Stimulated activated CD8-positive, alpha-beta memory T cell treated with anti-CD3 and anti-CD28 coated beads, Interleukin-12 subunit alpha, Interleukin-12 subunit beta, amount 100 ng/mL, for 24 hours (primary cell): Measurements from ENCODE around the gene HSF4.
A peak's percentile ranks its signal among the peaks of the same experiment; 100 is the strongest.

ENCODE experiments used
- DNase-seq: peaks from one replicate; pipeline ENCODE4 v3.0.0-alpha.2; 2020; ENCODE audit errors: extremely low read depth

The HSF4 gene

DNA sequence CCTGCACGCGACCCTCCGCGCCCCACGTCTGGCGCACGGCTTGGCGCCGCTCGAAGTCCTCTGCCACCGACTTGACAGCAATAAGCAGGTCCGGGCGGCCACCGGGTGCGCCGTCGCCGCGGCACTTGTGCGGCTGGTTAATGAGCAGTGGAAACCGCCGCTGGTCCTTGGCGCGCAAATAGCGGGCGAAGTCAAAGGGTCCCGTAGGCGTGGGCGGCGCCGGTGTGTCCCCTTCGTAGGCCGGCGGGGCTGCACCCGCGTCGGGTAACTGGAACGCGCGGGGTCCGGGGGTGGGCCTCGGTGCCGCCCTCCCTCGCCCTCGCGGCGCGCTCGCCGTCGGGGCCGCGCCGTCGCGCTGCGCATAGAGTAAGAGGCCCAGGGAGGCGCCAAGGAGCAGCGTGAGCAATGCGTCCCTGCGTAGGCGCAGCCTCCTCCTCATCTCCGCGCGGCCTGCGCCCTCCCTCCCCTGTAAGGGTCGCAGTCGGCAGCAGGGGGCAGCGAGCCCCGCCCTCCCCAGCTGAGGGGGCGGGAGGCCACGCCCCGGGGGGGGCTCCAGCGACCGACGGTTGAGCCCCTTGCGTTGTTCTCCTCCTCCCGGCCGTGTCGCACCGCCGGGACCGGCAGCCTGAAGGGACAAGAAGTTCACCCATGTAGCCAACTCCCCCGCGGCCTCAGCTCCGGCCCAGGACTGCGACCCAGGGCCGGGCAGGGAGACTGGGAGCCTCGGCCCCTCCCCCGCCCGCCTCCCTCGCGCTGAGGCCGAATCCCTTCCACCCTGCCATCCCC, 14.3 kb upstream of the HSF4 start:
- no peak for DNase-seq

DNA sequence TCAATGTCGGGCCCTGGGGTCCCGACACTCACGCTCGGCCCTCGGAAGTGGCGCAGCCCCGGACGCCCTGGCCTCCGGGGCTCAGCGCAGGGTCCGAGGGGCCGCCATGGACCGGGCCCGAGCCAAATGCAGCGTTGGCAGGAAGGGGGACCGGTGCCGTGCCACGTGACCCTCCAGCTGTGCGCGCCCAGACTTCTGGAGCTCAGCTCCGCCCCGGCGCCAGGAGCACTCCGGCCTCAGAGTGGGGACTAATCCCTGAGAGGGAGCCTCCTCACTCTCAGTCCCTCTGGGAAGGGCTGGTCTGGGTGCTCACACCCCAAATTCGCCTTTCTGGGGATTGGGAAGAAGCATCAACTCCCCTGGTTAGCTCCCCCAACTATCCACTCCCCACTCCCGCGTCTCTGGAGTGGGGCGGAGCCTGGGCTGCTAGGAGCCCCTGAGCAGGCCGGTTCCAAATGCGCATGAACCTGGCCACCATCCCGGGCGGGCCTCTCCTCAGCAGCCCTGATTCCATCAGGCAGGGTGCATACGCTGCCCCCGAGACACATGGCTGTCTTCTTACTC, 13.6 kb upstream of the HSF4 start, which contains the start of gene B3GNT9:
Gene B3GNT9 (minus strand): TSS at position 166 of the 564 bp plus-strand sequence. CDS start 513 bp downstream, outside the sequence.
- no peak for DNase-seq

DNA sequence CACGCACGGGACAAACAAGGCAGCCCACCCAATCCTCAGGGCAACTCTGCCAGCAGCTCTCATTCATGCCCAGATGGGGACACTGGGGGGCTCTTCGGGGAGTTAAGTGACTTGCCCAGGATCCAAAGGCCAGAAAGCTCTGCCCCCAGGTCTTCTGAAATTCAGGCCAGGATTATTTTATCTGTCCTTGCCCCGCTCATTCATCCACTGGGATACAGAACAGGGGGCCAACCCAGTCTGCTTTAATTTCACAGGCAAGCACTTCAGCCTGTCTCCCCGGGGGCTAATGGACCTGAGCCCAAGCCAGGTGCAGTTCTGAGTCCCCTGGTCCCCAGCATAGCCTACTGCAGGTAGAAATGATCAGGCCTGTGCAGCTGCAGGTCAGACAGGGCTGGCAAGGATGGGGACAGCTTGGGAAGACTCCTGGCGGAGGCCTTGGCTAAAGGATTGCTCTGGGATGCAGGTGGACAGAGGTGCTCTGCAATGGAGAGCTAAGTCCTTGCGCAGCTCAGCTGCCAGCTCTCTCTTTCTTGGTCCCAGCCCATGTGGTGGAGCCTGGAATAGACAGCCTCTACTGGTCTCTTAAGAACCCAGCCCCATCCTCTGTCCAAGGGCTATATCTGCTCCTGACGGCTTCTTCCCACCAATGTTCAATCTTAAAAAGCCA, 13.0 kb upstream of the HSF4 start:
- no peak for DNase-seq

DNA sequence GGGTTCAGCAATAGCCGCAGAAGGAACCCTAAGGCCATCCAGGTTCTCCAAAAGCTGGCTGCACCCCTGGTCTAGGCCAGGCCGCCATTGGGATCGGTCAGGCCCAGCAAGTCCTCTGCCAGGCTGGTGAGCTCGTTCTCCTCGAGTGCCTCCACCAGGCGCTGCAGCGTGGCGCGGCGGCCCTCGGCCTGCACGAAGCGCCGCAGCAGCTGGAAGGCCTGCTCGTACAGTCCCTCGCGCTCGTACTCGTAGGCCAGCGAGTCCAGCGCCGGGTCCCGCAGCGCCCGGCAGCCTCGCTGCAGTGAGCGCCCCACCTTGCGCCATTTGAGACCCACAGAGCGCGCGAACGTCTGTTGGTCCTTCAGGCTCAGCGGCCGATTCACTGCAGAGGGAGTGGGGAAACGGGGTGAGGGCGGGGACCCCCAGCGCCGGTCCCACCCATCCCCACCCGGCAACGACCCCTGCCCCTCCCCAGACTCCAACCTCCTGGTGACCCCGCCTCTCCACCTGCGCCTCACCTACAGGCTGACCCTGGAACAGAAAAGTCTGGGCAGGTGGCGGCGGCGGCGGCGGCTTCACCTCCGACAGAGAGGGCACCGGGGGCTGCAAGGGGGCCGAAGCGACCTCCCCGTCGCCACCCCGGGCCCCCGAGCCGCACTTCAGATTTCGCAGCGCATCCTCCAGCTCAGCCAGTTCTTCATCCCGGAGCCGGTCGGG, 9.8 kb upstream of the HSF4 start:
- DNase-seq = no peak

DNA sequence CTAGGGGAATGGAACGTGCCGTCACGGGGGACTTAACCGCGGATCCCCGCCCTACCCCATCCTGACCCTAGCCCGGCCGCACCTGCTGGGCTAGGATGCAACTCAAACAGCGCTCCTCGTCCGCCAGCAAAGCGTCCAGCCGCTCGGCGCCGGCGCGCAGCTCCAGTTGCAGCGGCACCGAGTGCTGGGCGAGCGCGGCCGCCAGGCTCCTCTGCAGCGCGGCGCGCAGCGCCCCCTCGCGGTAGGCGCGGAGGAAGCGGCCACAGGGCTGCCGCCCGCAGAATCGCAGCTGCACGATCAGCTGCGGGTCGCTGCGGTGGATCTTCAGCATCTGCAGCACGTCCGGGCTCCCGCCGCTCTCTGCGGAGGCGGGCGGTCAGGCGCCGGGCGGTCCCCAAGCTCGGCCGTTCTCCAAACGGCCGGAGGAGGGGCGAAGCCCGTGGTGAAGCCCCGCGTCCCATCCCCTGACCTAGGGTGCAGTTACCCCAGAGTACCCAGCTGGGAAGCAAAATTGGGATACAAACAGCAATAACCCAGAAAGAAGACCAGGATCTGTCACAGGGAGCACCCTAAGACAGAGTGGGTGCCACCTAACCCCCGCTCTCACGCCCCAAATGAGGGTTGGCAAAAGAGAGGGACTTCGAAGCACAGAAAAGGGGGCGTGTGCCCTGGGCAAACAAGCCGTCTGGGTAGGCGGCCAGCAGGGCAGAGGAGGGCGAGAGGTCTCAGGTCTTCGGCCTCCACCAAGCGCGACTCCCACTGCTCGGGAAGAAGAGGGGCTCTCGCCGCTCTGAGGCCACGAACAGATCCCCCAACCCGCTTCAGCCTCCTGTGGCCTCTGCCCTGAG, 9.0 kb upstream of the HSF4 start:
- peak; percentile 48 for DNase-seq

DNA sequence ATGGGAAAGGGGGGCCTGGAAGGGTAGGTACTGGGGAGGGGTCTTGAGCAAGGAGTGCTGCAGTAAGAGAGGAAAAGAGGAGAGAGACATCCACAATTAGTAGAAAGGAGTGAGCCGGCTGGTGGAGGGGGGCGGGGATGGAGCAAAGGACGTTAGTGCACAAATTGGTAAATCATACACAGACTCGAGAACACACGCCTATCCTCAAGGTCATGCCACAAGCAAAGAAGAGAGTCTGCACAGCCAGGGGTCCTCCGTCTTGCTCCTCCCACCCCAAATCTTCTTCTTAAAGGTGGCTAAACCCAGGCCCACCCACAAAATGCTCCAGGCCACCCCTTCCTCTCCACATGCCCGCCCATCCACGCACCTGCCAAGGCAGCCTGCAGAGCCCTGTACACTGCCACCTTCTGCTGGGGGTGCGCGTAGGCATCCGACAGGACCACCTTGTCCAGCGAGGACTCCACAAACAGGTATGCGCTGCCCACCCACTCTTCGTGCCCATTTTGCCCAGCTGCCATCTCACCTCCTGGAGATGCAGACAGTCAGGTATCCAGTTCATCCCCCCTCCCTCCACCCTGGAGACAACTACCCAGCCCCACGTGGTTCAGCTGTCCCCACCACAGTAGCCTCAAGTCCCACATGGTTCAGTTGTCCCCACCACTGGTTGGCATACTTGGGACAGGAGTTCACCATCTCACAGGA, 8.3 kb upstream of the HSF4 start:
- DNase-seq = no peak

DNA sequence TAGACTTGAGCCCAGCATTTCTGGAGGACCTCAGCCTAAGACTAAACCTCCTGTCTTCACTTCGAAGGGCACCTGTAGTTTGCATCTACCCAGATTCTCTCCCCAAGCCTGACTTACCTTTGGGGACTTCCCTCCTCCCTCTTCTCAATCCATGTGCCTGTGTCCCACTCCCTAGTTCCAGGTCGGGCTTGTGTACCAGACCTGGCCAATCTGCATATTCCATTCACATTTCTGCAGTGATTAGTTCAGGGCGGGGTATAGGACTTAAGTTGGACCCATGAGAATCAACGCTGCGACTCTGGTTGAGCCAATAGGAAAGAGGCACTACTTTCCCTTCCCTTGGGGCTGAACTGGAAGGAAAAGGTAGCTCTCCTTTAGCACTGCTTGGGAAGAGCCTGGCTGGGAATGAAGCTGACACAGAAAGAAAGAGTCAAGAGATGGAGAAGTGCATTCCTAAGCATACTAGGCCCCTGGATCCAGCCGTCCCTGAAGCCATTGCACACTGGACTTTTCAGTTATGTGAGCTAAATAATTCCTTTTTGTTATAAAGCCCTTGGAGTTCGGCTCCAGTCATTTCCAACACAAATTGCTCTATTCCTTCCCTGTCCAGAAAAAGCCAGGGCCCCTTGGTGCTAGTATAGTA, 7.3 kb upstream of the HSF4 start:
- DNase-seq = no peak

DNA sequence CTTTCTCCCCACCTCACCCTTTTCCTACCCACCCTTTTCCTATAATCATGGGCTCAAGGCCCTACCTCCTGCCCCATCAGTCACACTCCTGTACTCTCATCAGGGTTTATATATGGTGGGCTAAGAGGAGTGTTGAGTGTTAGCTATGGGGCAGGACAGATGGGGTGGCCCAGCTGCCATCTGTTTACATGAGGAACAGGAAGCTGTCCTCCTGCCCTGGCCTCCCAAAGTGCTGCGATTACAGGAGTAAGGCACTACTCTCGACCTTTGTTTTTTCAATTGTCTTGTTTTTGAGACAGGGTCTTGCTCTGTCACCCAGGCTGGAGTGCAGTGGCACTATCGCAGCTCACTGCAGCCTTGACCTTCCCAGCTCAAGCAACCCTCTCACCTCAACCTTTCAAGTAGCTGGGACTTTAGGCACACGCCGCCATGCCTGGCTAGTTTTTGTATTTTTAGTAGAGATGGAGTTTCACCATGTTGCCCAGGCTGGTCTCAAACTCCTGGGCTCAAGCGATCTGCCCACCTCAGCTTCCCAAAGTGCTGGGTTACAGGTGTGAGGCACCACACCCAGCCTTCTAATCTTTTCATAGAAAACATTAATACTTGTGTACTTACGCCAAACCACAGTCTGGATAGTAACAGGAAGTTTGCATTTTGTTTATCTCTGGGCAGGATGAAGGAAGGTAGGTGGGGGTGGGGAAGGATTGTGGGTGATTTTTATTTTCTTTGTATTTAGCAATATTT, 6.5 kb upstream of the HSF4 start:
- DNase-seq = no peak

DNA sequence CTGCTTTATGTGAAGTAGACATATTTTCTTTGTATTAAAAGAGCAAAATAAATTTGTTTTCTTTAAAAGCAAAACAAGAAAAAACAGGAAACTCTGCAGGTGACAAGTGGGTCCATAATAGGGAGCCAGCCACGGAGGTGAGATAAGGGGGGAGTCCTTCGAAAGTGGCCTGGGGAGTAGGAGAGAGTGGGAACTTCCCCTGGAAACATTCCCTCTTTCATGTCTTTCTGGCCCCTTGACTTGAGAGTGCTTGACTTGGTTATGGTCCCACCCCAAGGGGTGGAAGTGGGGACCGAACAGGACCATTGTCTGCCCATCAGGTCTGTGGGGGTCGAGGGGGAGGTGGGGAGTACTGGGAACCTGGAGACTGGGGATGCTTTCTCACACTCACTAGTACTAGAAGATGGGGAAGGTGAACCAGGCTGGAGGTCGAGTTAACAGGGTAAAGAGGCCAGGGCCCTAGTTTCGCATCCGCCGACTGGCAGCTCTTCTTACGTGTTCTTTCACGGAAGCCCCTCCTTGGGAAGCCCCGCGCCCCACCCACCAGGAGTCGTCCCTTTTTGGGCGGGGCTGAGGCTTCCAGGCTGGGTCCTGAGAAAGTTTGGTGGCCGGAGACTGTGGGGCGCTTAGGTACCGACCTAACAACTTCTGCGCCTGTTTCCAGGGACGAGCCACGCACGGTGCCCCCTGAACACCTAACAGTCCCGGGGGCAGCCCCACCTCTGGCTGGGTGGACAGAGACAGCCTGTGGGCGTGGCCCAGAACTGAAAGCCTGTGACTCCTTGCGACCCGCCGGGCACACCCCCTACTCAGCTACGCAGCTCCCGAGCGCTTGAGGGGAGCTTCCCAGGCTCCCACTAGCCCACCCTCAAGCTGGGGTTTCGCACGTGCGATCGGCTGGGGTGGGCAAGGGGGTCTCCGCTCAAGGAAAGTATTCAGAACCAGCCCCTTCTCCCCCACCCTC, 5.6 kb upstream of the HSF4 start:
- peak; percentile 43 for DNase-seq

DNA sequence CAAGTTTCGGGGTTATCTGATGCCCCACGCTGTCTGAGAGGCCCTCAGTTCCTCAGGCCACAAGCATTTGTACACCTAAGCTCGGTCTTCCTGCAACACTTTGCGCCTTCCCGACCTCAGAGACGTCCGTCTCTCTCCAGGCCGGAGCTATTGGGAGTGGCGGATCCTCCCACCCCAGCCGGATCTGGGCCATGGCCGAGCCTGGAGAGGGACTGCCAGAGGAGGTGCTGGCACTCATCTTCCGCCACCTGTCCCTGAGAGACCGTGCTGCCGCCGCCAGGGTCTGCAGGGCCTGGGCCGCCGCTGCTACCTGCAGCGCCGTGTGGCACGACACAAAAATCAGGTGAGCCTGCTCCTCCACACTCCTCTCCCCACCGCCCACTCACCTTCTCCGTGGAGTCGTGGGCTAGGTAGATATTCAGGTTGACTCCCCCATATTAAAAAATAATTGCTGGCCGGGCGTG, 2.9 kb upstream of the HSF4 start:
- no peak for DNase-seq

DNA sequence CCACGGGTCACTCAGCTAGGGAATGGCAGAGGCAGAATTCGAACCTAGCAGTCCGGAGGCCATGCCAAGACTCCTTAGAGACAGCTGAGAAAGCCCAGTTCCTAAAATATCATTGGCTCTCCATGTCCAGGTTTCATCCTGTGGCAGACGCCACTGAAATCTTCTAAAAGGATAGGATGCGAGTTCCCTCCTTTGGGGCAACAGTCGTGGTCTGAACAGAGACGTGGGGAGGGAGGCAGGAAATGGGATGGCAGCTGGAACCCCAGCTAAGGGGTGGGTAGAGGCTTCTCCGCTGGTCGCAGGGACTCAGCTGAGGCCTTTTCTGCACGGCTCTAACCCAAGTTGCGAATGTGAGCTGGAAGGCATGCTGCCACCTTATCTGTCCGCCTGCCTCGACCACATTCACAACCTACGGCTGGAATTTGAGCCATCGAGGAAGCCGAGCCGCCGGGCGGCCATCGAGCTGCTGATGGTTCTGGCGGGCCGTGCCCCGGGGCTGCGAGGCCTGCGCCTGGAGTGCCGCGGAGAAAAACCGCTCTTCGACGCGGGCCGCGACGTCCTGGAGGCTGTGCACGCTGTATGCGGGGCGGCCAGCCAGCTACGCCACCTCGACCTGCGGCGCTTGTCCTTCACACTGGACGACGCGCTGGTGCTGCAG, 1.9 kb upstream of the HSF4 start:
- no peak for DNase-seq

DNA sequence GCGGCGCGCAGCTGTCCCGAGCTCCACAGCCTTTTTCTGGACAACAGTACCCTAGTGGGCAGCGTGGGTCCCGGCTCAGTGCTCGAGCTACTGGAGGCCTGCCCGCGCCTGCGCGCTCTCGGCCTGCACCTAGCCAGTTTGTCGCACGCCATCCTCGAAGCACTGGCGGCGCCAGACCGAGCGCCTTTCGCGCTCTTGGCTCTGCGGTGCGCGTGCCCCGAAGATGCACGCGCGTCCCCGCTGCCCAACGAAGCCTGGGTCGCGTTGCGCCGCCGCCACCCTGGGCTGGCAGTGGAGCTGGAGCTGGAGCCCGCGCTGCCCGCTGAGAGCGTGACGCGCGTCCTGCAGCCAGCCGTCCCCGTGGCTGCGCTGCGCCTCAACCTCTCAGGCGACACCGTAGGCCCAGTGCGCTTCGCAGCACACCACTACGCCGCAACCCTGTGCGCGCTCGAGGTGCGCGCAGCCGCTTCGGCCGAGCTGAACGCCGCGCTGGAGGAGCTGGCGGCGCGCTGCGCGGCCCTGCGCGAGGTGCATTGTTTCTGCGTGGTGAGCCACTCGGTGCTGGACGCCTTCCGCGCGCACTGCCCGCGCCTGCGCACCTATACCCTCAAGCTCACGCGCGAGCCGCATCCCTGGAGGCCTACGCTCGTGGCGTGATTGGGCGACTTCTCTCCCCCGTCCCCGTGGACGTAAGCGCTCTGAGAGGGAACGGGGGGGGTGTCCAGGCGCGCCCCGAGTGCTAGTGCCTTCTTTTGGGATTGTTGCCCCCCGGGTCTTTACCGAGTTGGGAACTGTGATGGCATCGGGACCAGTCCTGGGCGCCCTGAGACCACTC, 1.2 kb upstream of the HSF4 start:
- no peak for DNase-seq

DNA sequence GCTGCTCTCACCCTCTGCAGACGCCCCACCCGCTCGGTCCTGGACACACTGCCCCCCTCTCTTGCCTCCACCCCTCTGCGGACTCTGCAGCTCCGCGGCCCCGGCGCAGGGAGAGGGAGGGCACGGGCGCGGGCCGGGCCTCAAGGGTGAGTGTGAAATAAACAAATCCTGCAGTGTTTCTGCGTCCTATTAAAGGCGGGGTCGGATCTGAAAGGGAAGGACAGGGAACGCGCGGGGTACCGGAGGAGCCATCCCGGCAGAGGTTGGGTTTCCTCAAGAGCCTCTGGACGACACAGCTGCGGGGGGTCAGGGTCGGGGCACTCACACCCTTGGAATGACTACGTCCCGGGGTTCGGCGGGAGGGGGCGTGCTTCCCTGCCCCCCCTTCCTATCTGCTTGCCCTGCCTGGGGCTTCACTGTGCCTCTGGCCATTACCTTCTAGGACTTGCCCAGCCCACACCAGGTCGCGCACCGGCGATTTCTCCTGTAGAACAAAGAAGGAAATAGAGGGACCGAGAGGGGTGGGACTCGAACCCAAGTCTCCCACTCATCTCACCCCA, 466 bp upstream of the HSF4 start:
- DNase-seq = no peak

DNA sequence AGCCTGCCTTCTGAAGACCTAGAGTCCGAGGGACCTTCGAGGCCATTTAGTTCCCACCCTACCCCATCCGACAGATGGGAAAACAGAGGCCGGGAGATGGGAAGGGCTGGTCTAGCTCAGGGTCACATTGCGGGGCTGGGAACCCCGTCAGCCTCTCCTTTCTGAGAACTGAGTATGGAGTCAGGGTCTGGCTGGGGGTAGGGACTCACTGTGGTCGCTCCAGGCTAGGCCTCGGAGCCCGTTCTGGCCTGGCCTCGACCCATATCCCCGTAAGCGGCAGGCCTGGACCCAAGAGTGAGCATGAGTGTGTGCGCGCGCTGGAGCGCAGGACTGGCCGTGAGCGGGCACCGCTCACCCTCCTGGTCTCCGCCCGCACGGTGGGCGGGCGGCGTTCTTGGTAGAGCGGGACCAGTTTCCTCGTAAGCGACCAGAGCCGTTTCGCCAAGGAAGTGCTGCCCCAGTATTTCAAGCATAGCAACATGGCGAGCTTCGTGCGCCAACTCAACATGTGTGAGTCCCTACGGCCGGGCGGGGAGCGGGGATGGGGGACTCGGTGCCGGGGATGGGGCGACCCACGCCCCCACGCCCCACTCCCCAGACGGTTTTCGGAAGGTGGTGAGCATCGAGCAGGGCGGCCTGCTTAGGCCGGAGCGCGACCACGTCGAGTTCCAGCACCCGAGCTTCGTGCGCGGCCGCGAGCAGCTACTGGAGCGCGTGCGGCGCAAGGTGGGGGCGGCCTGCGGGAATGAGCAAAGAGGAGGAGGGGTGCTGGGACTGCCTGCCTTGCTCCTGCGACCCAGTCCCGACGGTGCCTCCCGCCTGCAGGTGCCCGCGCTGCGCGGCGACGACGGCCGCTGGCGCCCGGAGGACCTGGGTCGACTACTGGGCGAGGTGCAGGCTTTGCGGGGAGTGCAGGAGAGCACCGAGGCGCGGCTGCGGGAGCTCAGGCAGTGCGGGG, 855 bp downstream of the HSF4 start:
- DNase-seq = no peak

DNA sequence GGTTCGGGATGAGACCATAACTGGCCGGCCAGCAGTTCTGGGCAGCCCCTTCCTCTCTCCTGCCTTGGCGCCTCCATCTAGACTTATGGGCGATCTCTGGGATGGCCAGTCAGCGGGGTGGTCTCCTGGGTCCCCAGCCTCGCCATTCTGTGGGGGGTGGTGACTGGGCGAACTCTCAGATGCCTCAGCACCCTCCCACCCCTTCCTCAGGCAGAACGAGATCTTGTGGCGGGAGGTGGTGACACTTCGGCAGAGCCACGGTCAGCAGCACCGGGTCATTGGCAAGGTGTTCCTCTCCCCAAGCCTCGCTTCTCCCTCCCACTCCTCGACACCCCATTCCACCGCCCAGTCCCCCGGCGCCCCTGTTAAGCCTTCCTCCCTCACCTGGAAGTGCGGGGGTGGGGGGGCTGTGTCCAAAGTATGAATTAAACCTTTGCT, 1.6 kb downstream of the HSF4 start:
- no peak for DNase-seq
